K562 (cell line): ENCODE measurements around the gene APOM. TPM values are rescaled to one million over a fixed set of nuclear protein-coding genes. Genes with fewer than 3 reads are reported as not detected.

Source experiments
- ARNT ChIP-seq, 2 experiments: fragments of 450-650 bp; IDR thresholded peaks; 2 replicates each; pipeline ENCODE4 v1.6.1; 2016; ENCODE audit warnings: mild to moderate bottlenecking in 1 of 2
- CTBP1 ChIP-seq: fragments of 450-650 bp; IDR thresholded peaks from 2 replicates; pipeline ENCODE4 v1.6.1; 2016; ENCODE audit warnings: borderline replicate concordance
- DMBX1 ChIP-seq: fragments of 250-450 bp; sonication (Bioruptor Pico); IDR thresholded peaks from 2 replicates; pipeline ENCODE4 v1.8.0; 2022; ENCODE audit warnings: inconsistent platforms, mild to moderate bottlenecking, moderate library complexity, borderline replicate concordance
- FOXK2 ChIP-seq, 2 experiments: fragments of 450-650 bp; IDR thresholded peaks in 1 of 2; conservative IDR thresholded peaks in 1 of 2; 2 replicates each; pipeline ENCODE4 v1.6.1; 2016; ENCODE audit warnings: low read depth in 2 of 2, mild to moderate bottlenecking in 1 of 2
- HOXB6 ChIP-seq: fragments of 250-450 bp; sonication (Bioruptor Pico); IDR thresholded peaks from 2 replicates; pipeline ENCODE4 v1.5.1; 2022; ENCODE audit warnings: mild to moderate bottlenecking, borderline replicate concordance
- MCM7 ChIP-seq, 2 experiments: fragments of 450-650 bp; IDR thresholded peaks; 2 replicates each; pipeline ENCODE4 v1.6.1; 2016 to 2018
- MXI1 ChIP-seq: IDR thresholded peaks from 2 replicates; pipeline ENCODE4 v1.6.1; 2011; ENCODE audit warnings: low read depth, mild to moderate bottlenecking, improper control_type of control experiment, low read length
- RBM15 ChIP-seq: fragments of 200-400 bp; formaldehyde crosslinking; IDR thresholded peaks from 2 replicates; pipeline ENCODE4 v1.6.1; 2018; ENCODE audit warnings: mild to moderate bottlenecking, low read length, moderate library complexity; ENCODE audit not compliant: insufficient read depth
- TOE1 ChIP-seq, 2 experiments: fragments of 450-650 bp in 1 of 2; sonication (generic) in 1 of 2; formaldehyde crosslinking in 1 of 2; IDR thresholded peaks; 2 replicates each; pipeline versions ENCODE4 v1.7.1 to v1.8.0; 2016 to 2022; ENCODE audit warnings: borderline replicate concordance in 2 of 2, mild to moderate bottlenecking in 2 of 2, antibody characterized with exemption in 1 of 2, inconsistent platforms in 1 of 2, low read depth in 1 of 2, missing genetic modification reagents in 1 of 2, moderate library complexity in 1 of 2
- ZBTB8A ChIP-seq: fragments of 450-650 bp; IDR thresholded peaks from 2 replicates; pipeline ENCODE4 v1.6.1; 2018; ENCODE audit warnings: mild to moderate bottlenecking, moderate library complexity; ENCODE audit not compliant: partially characterized antibody
- ZFP1 ChIP-seq: fragments of 450-650 bp; formaldehyde crosslinking; IDR thresholded peaks from 2 replicates; pipeline ENCODE4 v1.4.0; 2020; ENCODE audit warnings: mild to moderate bottlenecking, mixed read lengths
- ZNF23 ChIP-seq: fragments of 250-450 bp; sonication (Bioruptor Pico); IDR thresholded peaks from 2 replicates; pipeline ENCODE4 v1.4.0; 2020; ENCODE audit warnings: mild to moderate bottlenecking
- ZNF444 ChIP-seq: fragments of 250-450 bp; sonication (Bioruptor Pico); IDR thresholded peaks from 2 replicates; pipeline ENCODE4 v1.4.0; 2020; ENCODE audit warnings: mild to moderate bottlenecking, moderate library complexity
- polyA plus RNA-seq, 8 experiments: library from polyadenylated mRNA; depleted of rRNA in 4 of 8; stranded (reverse) in 5 of 8; unstranded in 3 of 8; fragments of >200 nt; fragmentation: Nextera tagmentation in 2 of 8; fragmentation: Illumina TruSeq in 1 of 8; extraction: Ambion mirVana in 2 of 8; extraction: Trizol in 1 of 8; gene quantifications; 2 replicates each; pipeline versions ENCODE4 v1.2.1 to v1.2.3, GENCODE V29; 2011 to 2014; ENCODE audit warnings: inconsistent platforms in 1 of 8, missing spikeins in 1 of 8
- total RNA-seq, 7 experiments: library from RNA; depleted of rRNA in 6 of 7; stranded (reverse); fragments of >200 nt in 6 of 7; fragmentation: Illumina TruSeq in 2 of 7; extraction: Trizol in 2 of 7; gene quantifications; 2 replicates each; pipeline versions ENCODE4 v1.2.1 to v1.2.3, GENCODE V29; 2011 to 2021; ENCODE audit warnings: low replicate concordance in 1 of 7
- TF ChIP-seq, protein P1 (sequence below): IDR thresholded peaks from 2 replicates; pipeline ENCODE4 v1.6.1; 2011; ENCODE audit warnings: borderline replicate concordance, low read depth, mild to moderate bottlenecking, moderate library complexity, low read length; ENCODE audit not compliant: insufficient read depth, poor library complexity, severe bottlenecking
- TF ChIP-seq, protein P2 (sequence below): fragments of 250-450 bp; sonication (Bioruptor Pico); IDR thresholded peaks from 2 replicates; pipeline ENCODE4 v1.8.0; 2022; ENCODE audit warnings: inconsistent platforms, mild to moderate bottlenecking, moderate library complexity, borderline replicate concordance
- TF ChIP-seq, protein P3 (sequence below): IDR thresholded peaks from 2 replicates; pipeline ENCODE4 v1.6.1; 2016; ENCODE audit warnings: missing genetic modification characterization, missing compliant biosample characterization
- TF ChIP-seq, protein P4 (sequence below): sonication (generic); formaldehyde crosslinking; IDR thresholded peaks from 2 replicates; pipeline ENCODE4 v1.8.0; 2022; ENCODE audit warnings: mild to moderate bottlenecking, missing genetic modification reagents

The APOM gene
- total and polyA plus RNA-seq, 9 of the 15 experiments (the other 6 are each of a cell fraction or from before 2014, with no cell fraction given): 5.7 to 24.3 (median 10.4) TPM

DNA sequence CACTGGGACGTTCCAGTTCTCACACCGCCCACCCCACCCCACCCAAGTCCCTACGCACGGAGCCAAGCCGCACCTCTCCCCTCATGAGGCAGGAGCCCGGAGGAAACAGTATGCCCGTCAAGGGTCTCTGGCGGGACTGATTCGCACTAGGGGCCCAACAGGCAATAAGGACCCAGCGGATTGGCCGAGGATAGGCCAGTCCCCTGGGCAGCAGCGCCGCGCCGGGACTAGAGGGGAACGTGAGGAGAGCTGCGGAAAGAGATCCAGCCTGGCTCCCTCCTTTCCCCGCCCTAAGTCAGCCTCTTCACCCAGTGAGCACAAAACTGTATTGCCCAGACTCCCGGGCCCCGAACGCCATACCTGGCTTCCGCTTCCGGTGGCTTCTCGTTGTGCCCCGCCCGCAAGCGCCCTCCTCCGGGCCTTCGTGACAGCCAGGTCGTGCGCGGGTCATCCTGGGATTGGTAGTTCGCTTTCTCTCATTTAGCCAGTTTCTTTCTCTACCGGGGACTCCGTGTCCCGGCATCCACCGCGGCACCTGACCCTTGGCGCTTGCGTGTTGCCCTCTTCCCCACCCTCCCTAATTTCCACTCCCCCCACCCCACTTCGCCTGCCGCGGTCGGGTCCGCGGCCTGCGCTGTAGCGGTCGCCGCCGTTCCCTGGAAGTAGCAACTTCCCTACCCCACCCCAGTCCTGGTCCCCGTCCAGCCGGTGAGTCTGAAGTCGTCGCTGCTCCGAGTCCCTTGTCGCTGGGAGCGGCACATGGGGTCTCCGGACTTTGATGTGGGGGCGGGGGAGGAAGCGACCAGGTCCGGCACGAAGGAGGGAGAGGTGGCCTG is 10.0 kb downstream of the APOM start, which contains the start of gene CSNK2B (continued):
- no peak for TF ChIP-seq TOE1 (IDR thresholded peaks at IDR 0.05; ENCODE audit: borderline replicate concordance)
- TF ChIP-seq TOE1 (CRISPR knock-in tag; IDR thresholded peaks at IDR 0.05; ENCODE audit: borderline replicate concordance, low read depth): no peak; the same call in 1 of the 2 replicates
- no peak for TF ChIP-seq RBM15
- TF ChIP-seq, protein P1, sequence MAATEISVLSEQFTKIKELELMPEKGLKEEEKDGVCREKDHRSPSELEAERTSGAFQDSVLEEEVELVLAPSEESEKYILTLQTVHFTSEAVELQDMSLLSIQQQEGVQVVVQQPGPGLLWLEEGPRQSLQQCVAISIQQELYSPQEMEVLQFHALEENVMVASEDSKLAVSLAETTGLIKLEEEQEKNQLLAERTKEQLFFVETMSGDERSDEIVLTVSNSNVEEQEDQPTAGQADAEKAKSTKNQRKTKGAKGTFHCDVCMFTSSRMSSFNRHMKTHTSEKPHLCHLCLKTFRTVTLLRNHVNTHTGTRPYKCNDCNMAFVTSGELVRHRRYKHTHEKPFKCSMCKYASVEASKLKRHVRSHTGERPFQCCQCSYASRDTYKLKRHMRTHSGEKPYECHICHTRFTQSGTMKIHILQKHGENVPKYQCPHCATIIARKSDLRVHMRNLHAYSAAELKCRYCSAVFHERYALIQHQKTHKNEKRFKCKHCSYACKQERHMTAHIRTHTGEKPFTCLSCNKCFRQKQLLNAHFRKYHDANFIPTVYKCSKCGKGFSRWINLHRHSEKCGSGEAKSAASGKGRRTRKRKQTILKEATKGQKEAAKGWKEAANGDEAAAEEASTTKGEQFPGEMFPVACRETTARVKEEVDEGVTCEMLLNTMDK: peak; percentile 92
- no peak; a peak in 1 of 4 replicates for TF ChIP-seq ARNT (IDR thresholded peaks at IDR 0.05)
- no peak for TF ChIP-seq ZNF23 (CRISPR knock-in tag)
- peak; percentile 85 to 91 for TF ChIP-seq FOXK2 (conservative IDR thresholded peaks at IDR 0.05 in 1 of 2, IDR thresholded peaks at IDR 0.05 in 1 of 2; ENCODE audit: low read depth in 2 of 2)
- TF ChIP-seq ZFP1 (CRISPR knock-in tag): no peak
- TF ChIP-seq DMBX1: peak; percentile 19
- peak; percentile 34; the same call in 1 of the 2 replicates for TF ChIP-seq ZNF444 (CRISPR knock-in tag)
- TF ChIP-seq CTBP1: 0 out of 2 replicates have a peak, but pooled peaks have one; percentile 29
- no peak for TF ChIP-seq MCM7 (IDR thresholded peaks at IDR 0.05)
- TF ChIP-seq ZBTB8A: no peak
- no peak for TF ChIP-seq HOXB6 (CRISPR knock-in tag)
- TF ChIP-seq, protein P2, sequence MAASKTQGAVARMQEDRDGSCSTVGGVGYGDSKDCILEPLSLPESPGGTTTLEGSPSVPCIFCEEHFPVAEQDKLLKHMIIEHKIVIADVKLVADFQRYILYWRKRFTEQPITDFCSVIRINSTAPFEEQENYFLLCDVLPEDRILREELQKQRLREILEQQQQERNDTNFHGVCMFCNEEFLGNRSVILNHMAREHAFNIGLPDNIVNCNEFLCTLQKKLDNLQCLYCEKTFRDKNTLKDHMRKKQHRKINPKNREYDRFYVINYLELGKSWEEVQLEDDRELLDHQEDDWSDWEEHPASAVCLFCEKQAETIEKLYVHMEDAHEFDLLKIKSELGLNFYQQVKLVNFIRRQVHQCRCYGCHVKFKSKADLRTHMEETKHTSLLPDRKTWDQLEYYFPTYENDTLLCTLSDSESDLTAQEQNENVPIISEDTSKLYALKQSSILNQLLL (CRISPR knock-in tag): no peak
- TF ChIP-seq, protein P3, sequence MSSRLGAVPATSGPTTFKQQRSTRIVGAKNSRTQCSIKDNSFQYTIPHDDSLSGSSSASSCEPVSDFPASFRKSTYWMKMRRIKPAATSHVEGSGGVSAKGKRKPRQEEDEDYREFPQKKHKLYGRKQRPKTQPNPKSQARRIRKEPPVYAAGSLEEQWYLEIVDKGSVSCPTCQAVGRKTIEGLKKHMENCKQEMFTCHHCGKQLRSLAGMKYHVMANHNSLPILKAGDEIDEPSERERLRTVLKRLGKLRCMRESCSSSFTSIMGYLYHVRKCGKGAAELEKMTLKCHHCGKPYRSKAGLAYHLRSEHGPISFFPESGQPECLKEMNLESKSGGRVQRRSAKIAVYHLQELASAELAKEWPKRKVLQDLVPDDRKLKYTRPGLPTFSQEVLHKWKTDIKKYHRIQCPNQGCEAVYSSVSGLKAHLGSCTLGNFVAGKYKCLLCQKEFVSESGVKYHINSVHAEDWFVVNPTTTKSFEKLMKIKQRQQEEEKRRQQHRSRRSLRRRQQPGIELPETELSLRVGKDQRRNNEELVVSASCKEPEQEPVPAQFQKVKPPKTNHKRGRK (tag): no peak
- TF ChIP-seq, protein P4, sequence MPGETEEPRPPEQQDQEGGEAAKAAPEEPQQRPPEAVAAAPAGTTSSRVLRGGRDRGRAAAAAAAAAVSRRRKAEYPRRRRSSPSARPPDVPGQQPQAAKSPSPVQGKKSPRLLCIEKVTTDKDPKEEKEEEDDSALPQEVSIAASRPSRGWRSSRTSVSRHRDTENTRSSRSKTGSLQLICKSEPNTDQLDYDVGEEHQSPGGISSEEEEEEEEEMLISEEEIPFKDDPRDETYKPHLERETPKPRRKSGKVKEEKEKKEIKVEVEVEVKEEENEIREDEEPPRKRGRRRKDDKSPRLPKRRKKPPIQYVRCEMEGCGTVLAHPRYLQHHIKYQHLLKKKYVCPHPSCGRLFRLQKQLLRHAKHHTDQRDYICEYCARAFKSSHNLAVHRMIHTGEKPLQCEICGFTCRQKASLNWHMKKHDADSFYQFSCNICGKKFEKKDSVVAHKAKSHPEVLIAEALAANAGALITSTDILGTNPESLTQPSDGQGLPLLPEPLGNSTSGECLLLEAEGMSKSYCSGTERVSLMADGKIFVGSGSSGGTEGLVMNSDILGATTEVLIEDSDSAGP (CRISPR knock-in tag): no peak; the same call in 1 of the 2 replicates
- no peak for TF ChIP-seq MXI1
